H9 (cell line): Measurements from ENCODE around the gene BIRC5. TPM values are rescaled to one million over a fixed set of nuclear protein-coding genes. Genes with fewer than 3 reads are reported as not detected.

Source experiments
- DNase-seq: peaks from one replicate; pipeline ENCODE4 v3.0.0-alpha.2; 2017
- H2AFZ ChIP-seq: one replicate; pipeline ENCODE4 v1.6.1; 2013; ENCODE audit warnings: mild to moderate bottlenecking, low read length, control low read depth, moderate library complexity
- H2AK5ac ChIP-seq: 2 replicates; pipeline ENCODE4 v1.6.1; 2013; ENCODE audit warnings: low read length, control low read depth, mixed read lengths; ENCODE audit not compliant: insufficient read length
- H2BK120ac ChIP-seq: one replicate; pipeline ENCODE4 v1.6.1; 2013; ENCODE audit warnings: low read depth, mild to moderate bottlenecking, low read length, control low read depth, inconsistent platforms; ENCODE audit not compliant: poor library complexity, severe bottlenecking
- H2BK12ac ChIP-seq: 2 replicates; pipeline ENCODE4 v1.6.1; 2013; ENCODE audit warnings: low read length, control low read depth, mixed read lengths, low read depth; ENCODE audit not compliant: insufficient read length
- H2BK15ac ChIP-seq: 2 replicates; pipeline ENCODE4 v1.6.1; 2013; ENCODE audit warnings: low read depth, low read length, control low read depth
- H2BK20ac ChIP-seq: one replicate; pipeline ENCODE4 v1.6.1; 2013; ENCODE audit warnings: low read depth, mild to moderate bottlenecking, low read length, control low read depth, inconsistent platforms; ENCODE audit not compliant: poor library complexity, severe bottlenecking
- H2BK5ac ChIP-seq: 2 replicates; pipeline ENCODE4 v1.6.1; 2013; ENCODE audit warnings: low read length, control low read depth, mixed read lengths; ENCODE audit not compliant: insufficient read length
- H3K14ac ChIP-seq: 2 replicates; pipeline ENCODE4 v1.6.1; 2013; ENCODE audit warnings: low read length, control low read depth; ENCODE audit not compliant: insufficient read depth
- H3K18ac ChIP-seq: 2 replicates; pipeline ENCODE4 v1.6.1; 2013; ENCODE audit warnings: low read depth, mild to moderate bottlenecking, mixed read lengths, low read length, control low read depth; ENCODE audit not compliant: insufficient read length
- H3K23ac ChIP-seq: 2 replicates; pipeline ENCODE4 v1.6.1; 2013; ENCODE audit warnings: low read length, control low read depth, mixed read lengths, low read depth; ENCODE audit not compliant: insufficient read length
- H3K23me2 ChIP-seq: 2 replicates; pipeline ENCODE4 v1.6.1; 2013; ENCODE audit warnings: low read depth, mild to moderate bottlenecking, mixed read lengths, low read length, control low read depth; ENCODE audit not compliant: insufficient read length, poor library complexity, severe bottlenecking
- H3K27ac ChIP-seq: 2 replicates; pipeline ENCODE4 v1.5.1; 2013; ENCODE audit warnings: low read length, control low read depth, mixed read lengths, low read depth; ENCODE audit not compliant: insufficient read length
- H3K27me3 ChIP-seq: 2 replicates; pipeline ENCODE4 v1.6.1; 2013; ENCODE audit warnings: low read length, control low read depth, inconsistent platforms; ENCODE audit not compliant: insufficient read depth
- H3K4ac ChIP-seq: 2 replicates; pipeline ENCODE4 v1.6.1; 2013; ENCODE audit warnings: low read depth, mild to moderate bottlenecking, control low read depth, inconsistent platforms, low read length, moderate library complexity
- H3K4me1 ChIP-seq: 2 replicates; pipeline ENCODE4 v1.6.1; 2013; ENCODE audit warnings: low read length, control low read depth, inconsistent platforms; ENCODE audit not compliant: insufficient read depth
- H3K4me2 ChIP-seq: 2 replicates; pipeline ENCODE4 v1.6.1; 2013; ENCODE audit warnings: low read length, control low read depth, mixed read lengths; ENCODE audit not compliant: insufficient read length, insufficient read depth
- H3K56ac ChIP-seq: 2 replicates; pipeline ENCODE4 v1.6.1; 2013; ENCODE audit warnings: low read depth, mild to moderate bottlenecking, mixed read lengths, low read length, control low read depth; ENCODE audit not compliant: insufficient read length
- H3K79me1 ChIP-seq: 2 replicates; pipeline ENCODE4 v1.6.1; 2013; ENCODE audit warnings: low read depth, mild to moderate bottlenecking, moderate library complexity, low read length, control low read depth, inconsistent platforms; ENCODE audit not compliant: insufficient read depth, poor library complexity, severe bottlenecking
- H3K79me2 ChIP-seq: 2 replicates; pipeline ENCODE4 v1.6.1; 2013; ENCODE audit warnings: low read length, control low read depth, inconsistent platforms; ENCODE audit not compliant: insufficient read depth
- H3K9ac ChIP-seq: 2 replicates; pipeline ENCODE4 v1.6.1; 2013; ENCODE audit warnings: low read length, control low read depth, mixed read lengths; ENCODE audit not compliant: insufficient read length; ENCODE audit errors: extremely low read depth
- H3K9me3 ChIP-seq: one replicate; pipeline ENCODE4 v1.6.1; 2013; ENCODE audit warnings: low read depth, low read length, inconsistent platforms; ENCODE audit not compliant: control insufficient read depth
- H3T11ph ChIP-seq: one replicate; pipeline ENCODE4 v1.6.1; 2013; ENCODE audit warnings: mild to moderate bottlenecking, low read length, control low read depth, inconsistent platforms
- H4K20me1 ChIP-seq: one replicate; pipeline ENCODE4 v1.6.1; 2013; ENCODE audit not compliant: control insufficient read depth, insufficient read length, insufficient read depth
- H4K5ac ChIP-seq: 2 replicates; pipeline ENCODE4 v1.6.1; 2013; ENCODE audit warnings: low read depth, mild to moderate bottlenecking, mixed read lengths, low read length, control low read depth; ENCODE audit not compliant: insufficient read length
- H4K8ac ChIP-seq: replicated peaks from 2 replicates; pipeline ENCODE4 v1.6.1; 2013; ENCODE audit warnings: low read length, control low read depth, mixed read lengths, low read depth; ENCODE audit not compliant: insufficient read length
- H4K91ac ChIP-seq: 2 replicates; pipeline ENCODE4 v1.6.1; 2013; ENCODE audit warnings: low read depth, mild to moderate bottlenecking, moderate library complexity, mixed read lengths, low read length, control low read depth; ENCODE audit not compliant: insufficient read length
- H3K27ac Mint-ChIP-seq, 3 experiments: 2 replicates in 2 of 3; 3 replicates in 1 of 3; pipeline ENCODE4 v1.8.0; 2020 to 2021; ENCODE audit warnings: mixed read lengths in 3 of 3, mild to moderate bottlenecking in 1 of 3, moderate library complexity in 1 of 3
- H3K27me3 Mint-ChIP-seq: 2 replicates; pipeline ENCODE4 v1.8.0; 2021; ENCODE audit warnings: low read depth, mild to moderate bottlenecking, moderate library complexity, mixed read lengths
- H3K36me3 Mint-ChIP-seq, 3 experiments: 2 replicates in 2 of 3; 3 replicates in 1 of 3; pipeline ENCODE4 v1.8.0; 2020 to 2021; ENCODE audit warnings: low read depth in 3 of 3, mixed read lengths in 3 of 3; ENCODE audit not compliant: insufficient read depth in 1 of 3
- H3K4me1 Mint-ChIP-seq, 2 experiments: 2 replicates each; pipeline ENCODE4 v1.8.0; 2020; ENCODE audit warnings: mixed read lengths in 2 of 2
- H3K4me3 Mint-ChIP-seq, 2 experiments: 2 replicates in 1 of 2; 3 replicates in 1 of 2; pipeline ENCODE4 v1.8.0; 2020 to 2021; ENCODE audit warnings: mild to moderate bottlenecking in 2 of 2, mixed read lengths in 2 of 2, moderate library complexity in 1 of 2
- H3K9me3 Mint-ChIP-seq, 2 experiments: 2 replicates in 1 of 2; 3 replicates in 1 of 2; pipeline ENCODE4 v1.8.0; 2020; ENCODE audit warnings: mild to moderate bottlenecking in 2 of 2, mixed read lengths in 2 of 2, moderate library complexity in 1 of 2
- WGBS: extraction: QIAGEN DNeasy Blood & Tissue Kit; methylation state at CpG from one replicate; pipeline ENCODE4 v1.1.7; 2013; ENCODE audit warnings: missing lambda C conversion rate, low lambda C conversion rate, mixed read lengths; ENCODE audit not compliant: insufficient read length; ENCODE audit errors: extremely low coverage; 5-methylcytosine and 5-hydroxymethylcytosine counted together
- total RNA-seq: library from RNA; stranded (reverse); gene quantifications from 2 replicates; pipeline ENCODE4 v1.2.1, GENCODE V29; 2021
- TF ChIP-seq, protein P1 (sequence below): fragments of 200-600 bp; sonication (generic); conservative IDR thresholded peaks from 3 replicates; pipeline ENCODE4 v1.8.0; 2021; ENCODE audit warnings: antibody characterized with exemption, mild to moderate bottlenecking

Gene BIRC5
- total RNA-seq, 1 experiment from 2014 or later = 97.8 TPM

DNA sequence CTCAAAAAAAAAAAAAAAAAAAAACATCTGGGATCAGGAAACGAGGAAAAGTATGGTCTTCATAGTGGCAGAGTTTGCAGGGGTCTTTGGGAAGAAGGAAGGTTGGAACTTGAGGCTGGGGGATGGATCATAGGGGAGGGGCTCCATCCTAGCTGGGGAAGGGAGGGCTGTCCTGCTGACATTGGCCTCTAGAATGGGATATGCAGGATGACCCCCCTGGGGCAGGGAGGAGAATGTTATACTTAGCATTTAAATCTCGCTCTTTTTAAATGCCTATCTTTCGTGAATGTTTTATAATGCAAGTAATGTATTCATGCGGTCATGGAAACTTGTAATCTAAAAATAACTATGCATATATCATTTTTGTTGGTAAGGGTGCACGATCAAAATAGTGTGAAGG lies 50.5 kb downstream of the BIRC5 start:
- WGBS = no CpG with 5 or more reads among the region's 5 CpGs
- Histone ChIP-seq H3K4me2 (no peak overlapping the region), H2AK5ac (no peak overlapping the region), H2BK20ac (no peak overlapping the region), H2AFZ (no peak overlapping the region), H4K20me1 (no peaks in the 10 kb centered on the region), H4K91ac (no peak overlapping the region), H3K56ac (no peak overlapping the region), H4K5ac (no peak overlapping the region), H3K4ac (no peak overlapping the region), H3K23ac (no peak overlapping the region), H3K23me2 (peaks cover 4% of the 10 kb centered on the region), H3K27ac (no peak overlapping the region), H3K18ac (no peak overlapping the region), H4K8ac (no peak overlapping the region), H3K79me2 (no peaks in the 10 kb centered on the region), H2BK15ac (no peak overlapping the region), H3K9me3 (no peaks in the 10 kb centered on the region), H3K27me3 (no peaks in the 10 kb centered on the region; the same call in 1 of the 2 replicates), H2BK12ac (no peak overlapping the region), H2BK5ac (no peak overlapping the region), H3K9ac (no peak overlapping the region), H2BK120ac (no peak overlapping the region), H3K79me1 (no peaks in the 10 kb centered on the region), H3T11ph (no peak overlapping the region), H3K4me1 (peaks cover 2% of the 10 kb centered on the region; the same call in 1 of the 2 replicates), H3K14ac (no peak overlapping the region)
- Mint-ChIP-seq H3K36me3 (no peaks in the 10 kb centered on the region), H3K27ac (no peak overlapping the region), H3K27me3 (peaks cover 4% of the 10 kb centered on the region), H3K4me3 (peak overlapping the region in 1 of 2 experiments; percentile 54; a peak in 2 of 5 replicates), H3K4me1 (peaks cover 29 to 39% of the 10 kb centered on the region in 2 experiments), H3K9me3 (no peaks in the 10 kb centered on the region)
- no peak for DNase-seq
- TF ChIP-seq, protein P1, sequence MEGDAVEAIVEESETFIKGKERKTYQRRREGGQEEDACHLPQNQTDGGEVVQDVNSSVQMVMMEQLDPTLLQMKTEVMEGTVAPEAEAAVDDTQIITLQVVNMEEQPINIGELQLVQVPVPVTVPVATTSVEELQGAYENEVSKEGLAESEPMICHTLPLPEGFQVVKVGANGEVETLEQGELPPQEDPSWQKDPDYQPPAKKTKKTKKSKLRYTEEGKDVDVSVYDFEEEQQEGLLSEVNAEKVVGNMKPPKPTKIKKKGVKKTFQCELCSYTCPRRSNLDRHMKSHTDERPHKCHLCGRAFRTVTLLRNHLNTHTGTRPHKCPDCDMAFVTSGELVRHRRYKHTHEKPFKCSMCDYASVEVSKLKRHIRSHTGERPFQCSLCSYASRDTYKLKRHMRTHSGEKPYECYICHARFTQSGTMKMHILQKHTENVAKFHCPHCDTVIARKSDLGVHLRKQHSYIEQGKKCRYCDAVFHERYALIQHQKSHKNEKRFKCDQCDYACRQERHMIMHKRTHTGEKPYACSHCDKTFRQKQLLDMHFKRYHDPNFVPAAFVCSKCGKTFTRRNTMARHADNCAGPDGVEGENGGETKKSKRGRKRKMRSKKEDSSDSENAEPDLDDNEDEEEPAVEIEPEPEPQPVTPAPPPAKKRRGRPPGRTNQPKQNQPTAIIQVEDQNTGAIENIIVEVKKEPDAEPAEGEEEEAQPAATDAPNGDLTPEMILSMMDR = no peak
